ENCODE results near the gene RETREG2. TPM values are rescaled to one million over a fixed set of nuclear protein-coding genes. Genes with fewer than 3 reads are reported as not detected.

Gene RETREG2
- total and polyA plus RNA-seq, 2 of the 8 experiments (the other 6 are each of a cell fraction or from before 2014, with no cell fraction given), result 51.3 to 67.4 TPM

DNA sequence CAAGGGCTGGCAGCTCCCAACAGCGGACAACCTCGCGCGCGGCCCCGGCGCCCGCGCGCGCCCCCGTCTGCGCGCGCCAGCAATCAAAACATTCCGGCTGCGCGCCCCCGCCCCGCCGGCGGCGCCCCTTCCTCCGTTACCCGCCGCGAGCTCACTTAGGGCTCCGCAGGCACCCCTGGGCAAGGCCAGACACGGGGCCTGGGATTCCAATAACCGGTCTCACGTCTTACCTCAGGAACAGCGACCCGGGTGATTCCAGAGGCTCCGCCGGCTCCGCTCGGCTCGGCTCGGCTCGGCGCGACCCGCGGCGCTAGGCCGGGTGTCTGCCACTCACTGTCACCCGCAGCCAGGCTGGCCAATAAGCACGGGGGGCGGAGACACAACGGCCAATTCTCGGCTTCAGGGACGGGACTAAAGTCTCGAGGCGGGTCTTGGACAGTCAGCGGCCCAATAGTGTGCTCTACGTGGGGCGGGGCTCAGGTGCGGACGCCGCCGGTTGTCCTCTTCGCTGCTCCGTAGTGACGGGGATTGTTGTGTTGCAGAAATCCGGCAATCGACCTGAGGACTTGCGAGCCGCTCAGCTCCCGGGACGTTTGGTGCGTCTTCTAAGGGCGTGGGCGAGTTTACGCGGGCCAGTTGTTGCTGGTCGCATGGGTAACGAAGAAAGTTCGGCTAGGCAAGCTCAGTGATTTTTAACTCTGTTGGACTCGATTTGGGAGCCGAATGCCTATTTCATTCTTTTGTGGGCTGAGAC is 51.4 kb downstream of the RETREG2 start, which contains the start of the genes ANKZF1 and ATG9A (continued):
- TF ChIP-seq CHD7 (IDR thresholded peaks at IDR 0.05; ENCODE audit: insufficient replicate concordance, low read length), result no peak
- TF ChIP-seq SIN3A (conservative IDR thresholded peaks at IDR 0.05 in 1 of 2, IDR thresholded peaks at IDR 0.05 in 1 of 2; ENCODE audit: low read depth in 1 of 2, low read length in 2 of 2), result peak; percentile 74 to 87; a peak in 3 of 4 replicates
- TF ChIP-seq KDM4A (IDR thresholded peaks at IDR 0.05; ENCODE audit: low read depth, low read length, severe bottlenecking), result peak; percentile 86
- TF ChIP-seq BACH1 (IDR thresholded peaks at IDR 0.05; ENCODE audit: low read length), result peak; percentile 10; the same call in 1 of the 2 replicates
- TF ChIP-seq NRF1 (IDR thresholded peaks at IDR 0.05; ENCODE audit: low read depth, low read length), result 0 out of 2 replicates have a peak, but pooled peaks have one; percentile 8
- TF ChIP-seq USF2 (IDR thresholded peaks at IDR 0.05; ENCODE audit: low read length), result no peak
- peak; percentile 97 for TF ChIP-seq SP1 (IDR thresholded peaks at IDR 0.05; ENCODE audit: low read depth, low read length)
- 0 out of 3 replicates have a peak, but pooled peaks of 1 of the 2 experiments have one; percentile 13 for TF ChIP-seq EP300 (IDR thresholded peaks at IDR 0.05; ENCODE audit: borderline replicate concordance in 1 of 2, low read depth in 2 of 2, low read length in 2 of 2)

All from H1 (cell line).